A673 (cell line): Measurements from ENCODE around the gene ID3. TPM values are rescaled to one million over a fixed set of nuclear protein-coding genes. Genes with fewer than 3 reads are reported as not detected.

ENCODE experiments used
- BruUV-seq: library from RNA; stranded (reverse); fragments of 400-500 nt; replicated peaks from 2 replicates; lab custom pipeline; 2021; lab: Mats Ljungman, UMichigan
- CTCF ChIA-PET: fragments of 300-600 bp; sonication (Branson Sonifier 250); formaldehyde crosslinking; loops from one replicate; lab custom pipeline; 2022; ENCODE audit warnings: antibody characterized with exemption; lab: Charles Lee
- POLR2A ChIA-PET: fragments of 300-600 bp; sonication (Branson Sonifier 250); formaldehyde crosslinking; loops from one replicate; lab custom pipeline; 2022; ENCODE audit warnings: antibody characterized with exemption; ENCODE audit not compliant: low non-redundant PET; lab: Charles Lee
- DNase-seq: peaks from one replicate; pipeline ENCODE4 v3.0.0-alpha.2; 2015; ENCODE audit warnings: low spot score
- H3K27ac ChIP-seq: fragments of 200-600 bp; sonication (generic); 2 replicates; pipeline ENCODE4 v1.5.1; 2016; ENCODE audit warnings: mixed run types, low read depth, mild to moderate bottlenecking, mixed read lengths, antibody characterized with exemption, low read length; ENCODE audit not compliant: poor library complexity, severe bottlenecking
- H3K27me3 ChIP-seq: fragments of 200-600 bp; sonication (generic); replicated peaks from 2 replicates; pipeline ENCODE4 v1.6.1; 2017; ENCODE audit warnings: mixed run types, low read depth, mild to moderate bottlenecking, mixed read lengths, antibody characterized with exemption, low read length; ENCODE audit not compliant: insufficient read depth, poor library complexity
- H3K36me3 ChIP-seq: fragments of 200-600 bp; sonication (generic); 2 replicates; pipeline ENCODE4 v1.6.1; 2016; ENCODE audit warnings: mixed run types, mild to moderate bottlenecking, mixed read lengths, antibody characterized with exemption, low read length; ENCODE audit not compliant: insufficient read depth, poor library complexity, severe bottlenecking
- H3K4me1 ChIP-seq: fragments of 200-600 bp; sonication (generic); 2 replicates; pipeline ENCODE4 v1.6.1; 2017; ENCODE audit warnings: mixed run types, mild to moderate bottlenecking, mixed read lengths, antibody characterized with exemption, low read length; ENCODE audit not compliant: insufficient read depth, poor library complexity, severe bottlenecking
- H3K4me3 ChIP-seq: fragments of 200-600 bp; sonication (generic); 2 replicates; pipeline ENCODE4 v1.5.1; 2016; ENCODE audit warnings: low read depth, mixed run types, mild to moderate bottlenecking, mixed read lengths, low read length; ENCODE audit not compliant: poor library complexity, severe bottlenecking
- H3K9me3 ChIP-seq: fragments of 200-600 bp; sonication (generic); 2 replicates; pipeline ENCODE4 v1.6.1; 2016; ENCODE audit warnings: mixed run types, low read depth, mild to moderate bottlenecking, mixed read lengths, antibody characterized with exemption, low read length; ENCODE audit not compliant: poor library complexity, severe bottlenecking
- EZH2 ChIP-seq: fragments of 200-600 bp; sonication (generic); IDR thresholded peaks from 2 replicates; pipeline ENCODE4 v1.6.1; 2017; ENCODE audit warnings: borderline replicate concordance, low read depth, mild to moderate bottlenecking, mixed read lengths, antibody characterized with exemption, low read length; ENCODE audit not compliant: poor library complexity, severe bottlenecking
- intact Hi-C: fragments of 100-400 bp; cut with micrococcal nuclease; formaldehyde crosslinking; loops from one replicate; pipeline ENCODE4 v1.10.0; 2022; ENCODE audit not compliant: unreplicated experiment
- total RNA-seq: library from RNA; stranded (reverse); gene quantifications from 2 replicates; pipeline ENCODE4 v1.2.3, GENCODE V29; 2021
- TF ChIP-seq, protein P1 (sequence below): fragments of 300-800, 200-600 bp; sonication (generic); conservative IDR thresholded peaks from 2 replicates; pipeline ENCODE4 v1.5.1; 2017; ENCODE audit warnings: low read depth, mild to moderate bottlenecking, antibody characterized with exemption, low read length, moderate library complexity, mixed read lengths

ID3 gene
- total RNA-seq, 1 experiment from 2014 or later = 140 TPM

DNA sequence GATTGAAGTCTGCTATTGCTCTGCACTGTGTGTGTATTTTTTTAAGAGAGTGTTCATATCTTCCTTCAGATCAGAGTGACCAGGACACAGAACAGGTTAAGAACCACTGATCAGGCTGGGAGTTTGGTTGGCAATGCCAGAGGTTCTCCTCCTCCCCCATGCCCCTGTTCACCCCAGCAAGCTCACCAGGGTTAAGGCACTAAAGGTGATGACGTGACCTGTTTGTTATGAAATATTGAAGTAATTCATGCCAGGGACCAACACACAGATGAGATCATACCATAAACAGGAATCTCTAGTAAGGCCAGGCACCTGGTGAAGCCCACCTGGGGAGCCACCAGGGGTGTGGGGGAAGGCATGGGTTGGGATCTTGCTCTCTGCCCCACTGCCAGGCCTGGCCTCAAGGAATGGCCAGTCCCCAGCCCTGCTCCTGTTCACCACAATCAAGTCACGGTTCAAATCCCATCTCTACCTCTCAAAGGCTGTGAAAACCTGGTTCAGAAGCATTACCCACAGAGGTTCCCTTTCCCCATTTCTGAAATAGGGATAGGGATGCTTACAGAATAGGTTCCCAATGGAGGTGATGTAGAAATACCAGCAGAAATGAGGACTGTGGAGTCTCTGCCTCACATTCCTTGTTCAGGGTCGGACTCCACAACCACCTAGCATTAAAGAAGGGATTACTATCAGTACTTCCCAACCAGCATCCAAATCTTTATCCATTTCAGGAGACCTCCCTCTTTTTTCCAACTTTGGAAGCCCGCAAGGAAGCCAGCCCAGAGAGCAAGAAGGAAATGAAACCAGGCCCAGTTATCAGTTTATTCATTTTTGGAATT lies 2.4 kb downstream of the ID3 start:
- TF ChIP-seq, protein P1, sequence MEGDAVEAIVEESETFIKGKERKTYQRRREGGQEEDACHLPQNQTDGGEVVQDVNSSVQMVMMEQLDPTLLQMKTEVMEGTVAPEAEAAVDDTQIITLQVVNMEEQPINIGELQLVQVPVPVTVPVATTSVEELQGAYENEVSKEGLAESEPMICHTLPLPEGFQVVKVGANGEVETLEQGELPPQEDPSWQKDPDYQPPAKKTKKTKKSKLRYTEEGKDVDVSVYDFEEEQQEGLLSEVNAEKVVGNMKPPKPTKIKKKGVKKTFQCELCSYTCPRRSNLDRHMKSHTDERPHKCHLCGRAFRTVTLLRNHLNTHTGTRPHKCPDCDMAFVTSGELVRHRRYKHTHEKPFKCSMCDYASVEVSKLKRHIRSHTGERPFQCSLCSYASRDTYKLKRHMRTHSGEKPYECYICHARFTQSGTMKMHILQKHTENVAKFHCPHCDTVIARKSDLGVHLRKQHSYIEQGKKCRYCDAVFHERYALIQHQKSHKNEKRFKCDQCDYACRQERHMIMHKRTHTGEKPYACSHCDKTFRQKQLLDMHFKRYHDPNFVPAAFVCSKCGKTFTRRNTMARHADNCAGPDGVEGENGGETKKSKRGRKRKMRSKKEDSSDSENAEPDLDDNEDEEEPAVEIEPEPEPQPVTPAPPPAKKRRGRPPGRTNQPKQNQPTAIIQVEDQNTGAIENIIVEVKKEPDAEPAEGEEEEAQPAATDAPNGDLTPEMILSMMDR = no peak
- TF ChIP-seq EZH2 = no peak
- DNase-seq = no peak
- H3K4me1 ChIP-seq = peaks cover 65% of the 10 kb centered on the region
- no TSS peak for BruUV-seq
- ChIA-PET CTCF (interaction anchor here (6.9 kb wide), 1 partner anchor 80 kb away, joined by 36 read pairs; no protein-coding TSS in a partner anchor), POLR2A (no interaction called here)
- peak overlapping the region; percentile 99 for H3K27ac ChIP-seq
- intact Hi-C loops = loop anchor here (5.0 kb wide), 1 partner anchor 40 kb away; no protein-coding TSS in a partner anchor
- H3K4me3 ChIP-seq = peak overlapping the region; percentile 75
- no peaks in the 10 kb centered on the region for H3K9me3 ChIP-seq
- no peaks in the 10 kb centered on the region for H3K27me3 ChIP-seq
- peaks cover 12% of the 10 kb centered on the region for H3K36me3 ChIP-seq

DNA sequence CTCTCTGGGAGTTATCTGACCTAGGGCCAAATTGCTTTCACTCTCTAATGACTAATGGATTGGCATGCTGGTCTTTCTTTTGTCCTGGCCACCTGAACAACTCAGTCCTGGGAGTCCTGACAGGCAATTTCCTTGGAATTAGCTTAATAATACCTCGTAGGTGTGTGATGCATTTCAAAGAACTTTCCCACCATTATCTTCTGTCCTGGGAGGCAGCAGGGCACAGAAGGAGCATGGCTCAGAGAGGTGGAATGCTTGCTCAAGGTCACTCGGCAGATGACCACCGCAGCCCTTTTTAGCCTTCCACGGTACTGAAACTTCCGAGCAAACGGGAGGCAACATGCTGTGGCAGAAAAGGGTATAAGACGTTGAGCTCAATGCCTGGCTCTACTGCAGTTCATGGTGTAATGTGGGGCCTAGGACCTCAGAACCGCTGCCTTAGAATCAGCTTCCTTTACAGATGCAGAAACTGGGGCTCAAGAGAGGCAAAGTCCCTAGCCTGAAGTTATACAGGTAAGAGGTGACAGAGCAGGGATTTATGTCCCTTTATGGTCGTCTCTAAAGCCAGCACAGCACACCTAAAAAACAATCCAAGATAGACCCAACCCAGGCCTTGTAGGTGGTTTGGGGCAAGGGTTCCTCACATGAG lies 3.2 kb downstream of the ID3 start:
- peak overlapping the region; percentile 75 for H3K4me3 ChIP-seq
- CTCF ChIA-PET = interaction anchor here (6.9 kb wide), 1 partner anchor 81 kb away, joined by 36 read pairs; no protein-coding TSS in a partner anchor
- DNase-seq = no peak
- no peaks in the 10 kb centered on the region for H3K9me3 ChIP-seq
- no TSS peak for BruUV-seq
- peak overlapping the region; percentile 99 for H3K27ac ChIP-seq
- intact Hi-C loops = loop anchor here (5.0 kb wide), 1 partner anchor 41 kb away; no protein-coding TSS in a partner anchor
- TF ChIP-seq, protein P1 = no peak
- TF ChIP-seq EZH2 = no peak
- POLR2A ChIA-PET = no interaction called here
- H3K36me3 ChIP-seq = peaks cover 12% of the 10 kb centered on the region
- H3K27me3 ChIP-seq = no peaks in the 10 kb centered on the region
- peaks cover 65% of the 10 kb centered on the region for H3K4me1 ChIP-seq

DNA sequence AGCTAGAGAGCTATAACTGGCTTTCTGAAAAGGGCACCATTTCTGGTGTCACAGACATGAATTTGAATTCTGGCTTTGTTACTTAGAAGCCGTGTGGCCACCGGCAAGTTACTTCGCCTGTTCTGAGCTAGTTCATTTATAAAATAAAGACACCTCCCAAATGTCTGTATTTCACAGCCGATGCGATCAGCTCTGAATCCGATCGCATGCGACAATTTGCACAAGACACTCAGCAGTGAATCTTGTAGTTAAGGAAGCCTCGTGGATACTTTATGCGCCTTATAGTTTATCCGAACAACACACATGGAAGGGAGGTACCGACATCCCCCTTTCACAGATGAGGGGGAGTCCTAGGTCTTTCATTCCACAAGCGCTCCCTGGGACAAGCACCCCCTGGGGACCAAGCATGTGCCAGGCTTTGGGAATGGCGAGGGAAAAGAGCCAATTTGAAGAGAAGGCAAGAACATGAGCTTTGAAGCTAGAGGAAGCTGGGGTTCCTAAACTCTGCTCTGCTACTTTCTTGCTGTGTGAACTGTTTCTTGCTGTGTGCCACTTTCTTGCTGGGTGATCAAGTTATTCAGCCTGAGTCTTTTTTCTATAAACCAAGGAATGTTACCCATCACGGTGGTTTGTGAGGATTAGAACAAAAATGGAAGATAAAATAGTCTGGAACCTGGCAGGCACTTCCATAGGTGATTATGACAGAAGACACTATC lies 3.9 kb downstream of the ID3 start:
- Histone ChIP-seq H3K27ac (peak overlapping the region; percentile 99), H3K9me3 (no peaks in the 10 kb centered on the region), H3K4me1 (peaks cover 63% of the 10 kb centered on the region), H3K36me3 (peaks cover 12% of the 10 kb centered on the region), H3K27me3 (no peaks in the 10 kb centered on the region), H3K4me3 (peak overlapping the region; percentile 44)
- POLR2A ChIA-PET = interaction anchor here (0.9 kb wide), 1 partner anchor 42 kb away, joined by 11 read pairs; no protein-coding TSS in a partner anchor
- BruUV-seq = TSS peak; percentile 85
- DNase-seq = peak; percentile 69
- CTCF ChIA-PET = interaction anchor here (0.6 to 6.9 kb wide), 2 partner anchors 13 to 82 kb away, joined by 4 to 36 read pairs; no protein-coding TSS in a partner anchor
- TF ChIP-seq, protein P1 = no peak
- TF ChIP-seq EZH2 = no peak
- intact Hi-C loops = loop anchor here (5.0 kb wide), 1 partner anchor 42 kb away; no protein-coding TSS in a partner anchor
